GM19193 (cell line): ENCODE results near the gene KIAA1549.

Source experiments
- POLR2A ChIP-seq: IDR thresholded peaks from 4 replicates; pipeline ENCODE4 v1.6.1; 2011; ENCODE audit not compliant: insufficient read depth, insufficient read length; ENCODE audit errors: extremely low read depth

KIAA1549 gene

GRCh38 chr7:138871065-138871813 is 110.0 kb downstream of the KIAA1549 start:
- no peak for TF ChIP-seq POLR2A

- TF ChIP-seq POLR2A, result no peak
Observed at GRCh38 chr7:138869353-138869752, 111.8 kb downstream of the KIAA1549 start.

- no peak for TF ChIP-seq POLR2A
Observed at GRCh38 chr7:138868711-138869110, 112.5 kb downstream of the KIAA1549 start.

- TF ChIP-seq POLR2A, result no peak
Observed at GRCh38 chr7:138867744-138868143, 113.4 kb downstream of the KIAA1549 start.

- no peak for TF ChIP-seq POLR2A
Observed at GRCh38 chr7:138866353-138866752, 114.8 kb downstream of the KIAA1549 start.

- TF ChIP-seq POLR2A, result no peak
Observed at GRCh38 chr7:138865843-138866242, 115.3 kb downstream of the KIAA1549 start.

- TF ChIP-seq POLR2A, result no peak
Observed at GRCh38 chr7:138864667-138865066, 116.5 kb downstream of the KIAA1549 start.

- TF ChIP-seq POLR2A, result no peak
Observed at GRCh38 chr7:138863931-138864330, 117.3 kb downstream of the KIAA1549 start.

- no peak for TF ChIP-seq POLR2A
Observed at GRCh38 chr7:138861051-138861450, 120.1 kb downstream of the KIAA1549 start.

GRCh38 chr7:138857728-138858127 is 123.5 kb downstream of the KIAA1549 start:
- no peak for TF ChIP-seq POLR2A

- TF ChIP-seq POLR2A, result no peak
Observed at GRCh38 chr7:138854115-138854645, 127.0 kb downstream of the KIAA1549 start.

- no peak for TF ChIP-seq POLR2A
Observed at GRCh38 chr7:138853448-138853847, 127.7 kb downstream of the KIAA1549 start.

- TF ChIP-seq POLR2A, result no peak
Observed at GRCh38 chr7:138852469-138852868, 128.7 kb downstream of the KIAA1549 start.

- no peak for TF ChIP-seq POLR2A
Observed at GRCh38 chr7:138849701-138850100, 131.5 kb downstream of the KIAA1549 start.

GRCh38 chr7:138848056-138848980 is 132.9 kb downstream of the KIAA1549 start:
- TF ChIP-seq POLR2A, result no peak
